Activated CD4-positive, alpha-beta T cell treated with anti-CD3 and anti-CD28 coated beads for 1 hour (primary cell): ENCODE data around the gene CMKLR1.

Experiments used
- DNase-seq: peaks from one replicate; pipeline ENCODE4 v3.0.0-alpha.2; 2020

Gene CMKLR1

DNA sequence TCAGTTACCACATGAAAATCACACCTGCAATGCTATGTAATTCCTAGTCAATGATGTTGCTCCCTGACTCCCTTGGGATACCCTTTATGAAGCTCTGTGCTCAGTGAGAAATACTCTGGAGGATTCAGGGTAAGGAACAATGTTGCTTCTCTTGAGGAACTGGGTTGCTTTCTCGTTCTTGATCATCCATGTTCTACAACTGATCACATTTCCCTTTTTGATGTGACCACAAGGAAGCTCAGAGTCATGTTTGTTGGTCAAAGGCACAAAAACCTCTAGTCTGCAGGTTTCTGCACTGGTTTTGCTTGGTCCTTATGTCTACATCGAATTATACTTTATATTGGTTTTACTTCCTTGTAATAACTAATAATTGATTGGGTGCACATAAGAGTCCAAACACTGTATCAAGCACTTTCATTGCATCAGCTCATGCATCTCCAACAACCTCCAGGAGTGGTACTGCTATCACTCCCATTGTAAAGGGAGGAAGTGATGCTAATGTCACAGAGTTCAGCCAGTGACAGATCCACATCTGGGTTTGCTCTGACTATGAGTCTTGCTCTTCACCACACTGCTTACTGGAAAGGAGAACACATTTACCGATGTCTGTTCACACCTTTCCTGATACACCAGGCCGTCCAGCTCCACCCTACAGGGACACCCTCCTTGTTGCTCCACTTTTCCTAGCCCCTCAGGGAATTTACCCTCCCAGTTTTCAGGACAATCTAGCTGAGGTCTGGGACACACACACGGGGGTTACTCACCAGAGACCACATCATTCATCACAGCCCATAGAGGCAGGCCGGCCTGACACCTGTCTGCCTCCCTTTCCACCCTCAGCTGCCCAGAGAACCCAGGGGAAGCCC is 41.0 kb downstream of the CMKLR1 start:
- DNase-seq = no peak

DNA sequence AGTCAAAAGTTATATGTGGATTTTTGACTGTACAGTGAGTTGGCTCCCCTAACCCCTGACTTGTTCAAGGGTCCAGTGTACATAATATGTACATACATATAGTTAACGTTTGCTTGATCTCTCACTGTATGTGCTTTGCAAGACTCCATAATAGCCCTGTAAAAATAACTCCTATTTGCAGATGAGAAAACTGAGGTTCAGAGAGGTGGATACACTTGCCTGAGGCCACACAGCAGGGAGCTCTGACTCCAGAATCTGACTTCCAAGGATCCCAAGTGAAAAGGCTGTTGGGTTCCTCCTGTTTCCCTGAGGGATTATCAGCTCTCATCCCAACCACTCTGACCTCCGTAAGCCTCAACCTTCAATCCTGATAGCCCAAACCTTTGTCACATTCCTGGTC is 41.7 kb downstream of the CMKLR1 start:
- DNase-seq = no peak

DNA sequence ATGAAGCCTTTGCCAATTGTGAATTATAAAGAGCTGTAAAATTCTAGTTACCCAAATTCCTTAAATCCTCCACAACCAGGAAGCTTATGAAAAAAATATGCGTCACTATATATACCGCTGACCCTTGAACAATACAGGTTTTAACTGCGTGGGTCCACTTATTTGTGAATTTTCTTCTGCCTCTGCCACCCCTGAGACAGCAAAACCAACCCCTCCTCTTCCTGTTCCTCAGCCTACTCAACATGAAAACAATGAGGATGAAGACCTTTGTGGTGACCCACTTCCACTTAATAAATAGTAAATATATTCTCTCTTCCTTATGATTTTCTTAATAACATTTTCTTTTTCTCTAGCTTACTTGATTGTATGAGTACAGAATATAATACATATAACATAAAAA is 42.2 kb downstream of the CMKLR1 start:
- DNase-seq = no peak

DNA sequence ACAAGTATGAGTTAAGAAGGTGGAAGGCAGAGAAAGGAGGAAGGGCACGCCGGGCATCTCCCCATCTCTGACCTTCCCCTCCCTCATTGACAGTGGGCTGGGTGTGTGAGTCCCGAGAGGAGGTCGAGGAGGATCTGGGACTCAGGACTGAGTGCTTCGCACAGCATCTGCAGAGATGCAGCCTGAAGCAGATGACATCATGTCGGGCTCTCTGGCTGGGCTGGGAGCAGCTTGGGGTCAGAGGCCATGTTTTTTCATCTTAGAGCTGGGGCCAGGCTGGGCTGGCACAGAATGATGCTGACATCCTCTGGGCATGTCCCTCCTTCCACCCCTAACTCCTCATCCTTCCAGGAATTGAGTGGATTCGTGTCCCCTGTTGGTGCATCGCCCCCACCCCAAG is 43.5 kb downstream of the CMKLR1 start:
- no peak for DNase-seq

DNA sequence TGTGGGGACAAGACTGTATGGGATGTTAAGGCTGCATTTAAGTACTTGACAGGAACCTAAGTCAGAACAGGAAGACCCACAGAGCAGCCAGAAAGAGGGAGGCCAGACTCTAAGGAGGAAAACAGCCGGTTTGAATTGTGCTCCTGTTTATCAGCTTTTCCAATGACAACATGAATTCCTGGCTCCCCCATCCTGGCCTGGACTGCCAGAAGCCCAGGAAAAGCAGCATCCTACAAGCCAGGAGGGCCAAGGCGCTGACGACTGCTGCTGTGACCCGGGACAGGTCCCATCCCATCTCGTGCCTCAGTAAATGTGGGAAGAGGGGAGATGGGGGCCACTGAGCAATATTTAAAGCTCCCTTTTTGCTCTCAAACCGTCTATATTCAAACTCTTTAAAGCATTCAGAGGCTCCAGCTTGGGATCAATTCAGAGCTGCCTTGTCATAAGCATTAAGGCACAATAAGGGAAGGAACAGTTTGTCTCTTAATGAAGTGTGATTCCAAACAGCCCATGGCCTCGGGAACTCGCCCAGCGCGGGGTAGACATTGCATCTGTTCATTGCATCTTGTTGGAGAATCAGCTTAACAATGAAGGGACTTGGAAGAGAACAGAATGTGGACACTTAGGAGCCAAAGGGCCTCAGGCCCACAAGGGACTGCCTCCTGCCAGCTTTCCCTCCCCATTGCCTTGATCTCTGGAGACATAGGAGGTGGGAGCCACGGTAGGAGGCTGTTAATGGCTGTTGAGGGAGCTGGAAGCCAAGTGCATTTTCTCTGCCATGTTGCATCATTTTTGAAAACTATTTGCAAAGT is 49.6 kb downstream of the CMKLR1 start:
- DNase-seq = no peak

DNA sequence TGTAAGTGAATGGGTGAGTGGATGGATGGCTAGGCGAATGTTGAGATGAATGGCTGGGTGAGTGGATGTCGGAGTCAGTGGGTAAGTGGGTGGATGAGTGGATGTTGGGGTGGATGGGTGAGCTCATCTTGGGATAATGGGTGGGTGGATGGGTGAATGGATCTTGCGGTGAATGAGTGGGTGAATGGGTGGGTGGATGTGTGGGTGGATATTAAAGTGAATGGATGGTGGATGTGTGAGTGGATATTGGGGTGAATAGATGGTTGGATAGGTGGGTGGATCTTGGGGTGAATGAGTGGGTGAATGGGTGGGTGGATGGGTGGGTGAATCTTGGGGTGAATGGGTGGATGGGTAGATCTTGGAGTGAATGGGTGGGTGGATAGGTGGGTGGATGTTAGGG is 51.9 kb downstream of the CMKLR1 start:
- DNase-seq = no peak

DNA sequence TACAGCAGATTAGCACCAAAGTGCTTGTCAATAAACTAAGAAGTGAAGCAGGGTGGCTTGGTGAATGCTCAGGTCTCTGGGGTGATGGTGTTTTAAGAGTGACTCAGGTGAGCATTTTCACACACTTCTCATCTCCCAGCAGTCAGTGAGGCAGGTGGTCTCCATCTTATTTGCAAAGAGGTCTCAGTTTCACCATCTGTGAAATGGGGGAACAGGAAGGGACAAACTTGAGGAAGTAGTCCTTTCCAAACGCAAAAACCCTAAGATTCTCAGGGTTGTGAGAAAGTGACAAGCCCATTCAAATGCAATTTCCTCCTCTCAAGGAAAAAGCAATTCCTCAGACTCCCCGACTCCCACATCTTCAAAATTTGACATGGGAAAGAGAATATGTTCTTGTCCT is 54.1 kb downstream of the CMKLR1 start:
- DNase-seq = no peak

DNA sequence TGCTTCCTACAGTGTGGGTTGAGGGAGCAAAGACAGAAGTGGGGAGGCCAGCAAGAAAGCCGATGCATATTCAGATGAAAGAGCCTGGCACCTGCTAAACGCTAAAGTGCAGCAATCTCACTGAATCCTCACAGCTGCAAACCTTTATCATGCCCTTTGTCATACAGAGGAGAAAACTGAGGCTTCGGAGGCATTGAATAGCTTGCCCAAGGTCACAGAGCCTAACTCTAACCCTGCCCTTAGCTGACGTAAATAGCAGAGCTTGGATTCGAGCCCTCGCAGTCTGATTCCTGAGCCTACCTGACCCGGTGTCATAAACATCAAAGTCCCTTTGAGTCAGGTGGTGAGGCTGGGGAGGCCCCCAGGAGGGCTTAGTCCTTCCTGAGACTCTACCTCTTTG is 54.9 kb downstream of the CMKLR1 start:
- DNase-seq = no peak

DNA sequence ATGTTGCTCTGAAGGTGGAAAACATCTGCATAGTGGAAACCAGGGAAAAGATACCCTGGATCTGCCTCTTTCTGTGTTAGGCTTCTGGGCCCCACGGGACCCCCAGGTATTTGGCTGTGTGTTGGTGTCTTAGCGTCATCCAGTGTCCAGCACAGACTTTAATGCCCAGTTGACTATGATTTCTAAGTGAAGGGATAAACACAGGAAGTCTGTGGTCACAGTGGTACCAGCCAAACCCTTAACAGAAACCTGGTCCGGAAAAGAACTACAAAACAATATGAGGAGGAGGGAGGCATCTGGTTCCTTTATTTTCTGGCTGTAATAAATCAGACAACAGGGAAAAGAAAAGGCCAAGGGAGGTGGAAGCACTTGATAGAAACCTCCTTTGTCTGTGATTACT is 56.4 kb downstream of the CMKLR1 start:
- no peak for DNase-seq

DNA sequence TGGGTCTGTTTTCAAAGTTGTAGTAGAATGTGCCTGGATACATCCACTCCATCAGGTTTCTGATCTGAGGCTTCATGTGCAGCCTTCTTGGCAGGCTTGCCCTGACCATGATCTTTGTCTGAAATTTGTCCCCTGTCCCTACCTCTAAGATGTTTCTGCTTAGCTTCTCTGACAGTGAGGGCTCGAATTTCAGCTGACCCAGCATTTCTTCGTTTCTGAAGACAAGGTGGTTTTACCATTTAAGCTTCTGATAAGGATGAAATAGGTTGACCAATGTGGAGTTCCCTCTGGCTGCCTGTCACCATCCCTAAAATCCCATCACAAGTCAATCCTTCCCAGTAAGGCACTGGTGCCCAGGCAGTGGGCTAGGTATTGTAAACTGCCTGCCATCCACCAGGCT is 57.0 kb downstream of the CMKLR1 start:
- no peak for DNase-seq

DNA sequence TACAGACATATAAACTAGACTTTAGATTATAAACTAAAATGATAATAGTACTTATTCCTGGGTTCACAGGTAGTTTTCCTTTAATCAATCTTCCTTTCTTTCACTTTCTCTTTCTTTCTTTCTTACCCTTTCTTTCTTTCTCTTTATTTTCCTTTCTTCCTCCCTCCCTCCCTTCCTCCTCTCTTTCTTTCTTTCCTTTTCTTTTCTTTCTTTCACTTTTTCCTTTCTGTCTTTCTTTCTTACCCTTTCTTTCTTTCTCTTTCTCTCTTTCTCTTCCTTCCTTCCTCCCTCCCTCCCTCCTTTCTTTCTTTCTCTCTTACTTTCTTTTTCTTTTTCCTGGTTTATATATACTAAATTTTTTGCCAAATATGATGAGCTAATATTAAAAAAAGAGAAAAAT is 61.5 kb downstream of the CMKLR1 start:
- no peak for DNase-seq

DNA sequence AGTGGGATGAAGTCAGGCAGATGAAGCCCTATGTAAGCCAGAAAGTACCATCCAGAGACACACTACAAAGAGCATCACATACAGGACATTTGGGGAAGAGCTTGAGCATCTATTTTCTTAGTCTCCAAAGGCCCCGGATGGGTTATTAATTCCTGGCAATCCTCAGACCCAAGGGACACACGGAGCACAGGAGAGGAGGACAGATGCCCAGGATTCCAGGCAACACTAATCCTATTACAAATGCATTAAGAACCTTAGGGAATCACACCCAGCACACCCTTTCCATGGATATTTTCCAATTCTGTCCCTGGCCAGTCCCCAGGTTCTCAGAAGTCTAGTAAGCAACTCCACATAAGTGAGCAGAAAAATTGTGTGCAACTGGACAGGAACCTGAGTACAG is 65.9 kb downstream of the CMKLR1 start:
- DNase-seq = no peak

DNA sequence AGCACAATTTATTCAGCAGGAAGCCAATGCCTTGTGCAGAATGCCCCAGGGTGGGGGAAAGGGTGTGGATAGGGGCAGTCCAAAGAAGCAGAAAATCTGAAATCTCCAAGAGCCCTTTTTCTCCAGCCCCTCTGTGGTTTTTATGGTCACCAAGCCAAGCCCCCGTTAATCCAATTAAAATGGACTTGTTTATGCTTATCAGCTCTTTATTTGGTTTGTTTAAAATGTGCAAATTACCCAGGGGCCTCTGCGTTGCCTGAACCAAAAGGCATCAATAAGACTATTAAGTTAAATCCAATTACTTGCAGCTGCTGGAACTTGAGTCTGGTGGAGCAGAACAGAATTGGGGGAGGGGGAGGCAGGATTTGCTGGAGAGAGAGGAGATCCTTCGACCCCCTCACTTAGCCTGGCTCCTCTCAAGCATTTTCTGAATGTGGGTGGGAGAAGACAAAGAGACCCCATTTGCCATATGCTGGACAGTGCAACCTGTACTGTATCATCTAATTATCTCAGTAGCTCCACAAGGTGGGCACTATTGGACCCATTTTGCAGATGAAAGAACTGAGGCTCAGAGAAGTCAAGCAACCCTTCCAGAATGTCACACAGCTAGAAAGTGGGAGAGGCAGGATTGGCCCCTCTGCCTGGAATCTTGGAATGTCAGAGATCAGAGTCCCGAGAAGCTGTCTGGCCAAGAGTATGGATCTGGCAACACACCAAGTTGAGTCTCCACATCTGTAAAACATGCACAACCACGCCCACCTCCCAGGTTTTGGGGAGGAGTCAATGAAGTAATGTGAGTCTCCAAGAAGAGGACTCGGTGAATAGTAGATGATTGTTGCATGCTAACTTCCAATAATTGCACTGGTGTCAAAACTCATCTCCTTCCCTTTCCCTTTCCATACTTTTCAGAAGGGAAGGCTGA is 66.9 kb downstream of the CMKLR1 start:
- no peak for DNase-seq

DNA sequence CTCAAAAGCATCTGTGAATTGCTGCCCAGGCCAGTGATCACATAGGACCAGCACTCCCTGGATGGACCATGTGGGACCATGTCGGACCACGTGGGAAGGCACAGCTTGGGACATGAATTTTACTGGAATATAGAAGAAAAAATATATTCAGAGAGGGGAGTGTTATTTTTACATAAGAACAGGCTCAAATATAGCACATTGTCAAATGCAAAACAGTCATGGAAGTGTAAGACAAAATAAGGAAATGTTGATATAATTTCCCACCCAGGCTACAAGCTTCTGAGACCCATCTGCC is 68.3 kb downstream of the CMKLR1 start:
- no peak for DNase-seq

DNA sequence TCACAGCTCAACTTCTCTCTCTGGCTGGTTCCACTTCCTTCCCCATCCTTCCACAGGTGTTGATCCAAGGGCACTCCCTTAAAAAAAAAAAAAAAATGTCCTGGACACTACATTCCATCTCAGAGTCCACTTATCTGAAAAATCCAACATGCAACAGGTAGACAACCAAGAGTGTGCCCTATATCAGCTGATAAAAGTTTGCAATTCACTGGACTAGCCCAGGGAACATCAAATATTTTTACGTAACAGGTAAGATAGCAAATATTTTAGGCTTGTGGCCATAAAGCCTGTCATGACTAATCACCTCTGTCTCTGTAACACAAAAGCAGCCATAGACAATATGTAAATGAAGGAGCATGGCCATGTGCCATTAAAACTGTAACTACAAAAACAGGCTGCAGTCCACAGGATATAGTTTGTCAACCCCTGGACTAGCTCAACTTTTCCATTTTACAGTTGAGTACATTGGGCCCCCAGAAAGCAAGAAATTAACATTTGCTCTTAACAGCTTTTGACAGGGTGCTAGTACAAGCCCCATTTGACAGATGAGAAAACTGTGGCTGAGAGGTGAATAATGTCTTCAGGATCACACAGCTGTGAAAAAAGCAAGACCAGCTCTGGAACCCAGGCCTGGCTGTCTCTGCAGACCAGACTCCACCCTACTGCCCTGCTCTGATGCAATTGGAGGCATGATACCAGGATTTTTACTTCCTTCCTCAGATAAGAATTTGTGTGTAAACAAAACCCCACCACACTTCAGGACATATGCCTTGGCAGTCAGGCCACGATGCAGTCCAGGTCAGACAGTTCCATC is 68.9 kb downstream of the CMKLR1 start:
- DNase-seq = no peak

DNA sequence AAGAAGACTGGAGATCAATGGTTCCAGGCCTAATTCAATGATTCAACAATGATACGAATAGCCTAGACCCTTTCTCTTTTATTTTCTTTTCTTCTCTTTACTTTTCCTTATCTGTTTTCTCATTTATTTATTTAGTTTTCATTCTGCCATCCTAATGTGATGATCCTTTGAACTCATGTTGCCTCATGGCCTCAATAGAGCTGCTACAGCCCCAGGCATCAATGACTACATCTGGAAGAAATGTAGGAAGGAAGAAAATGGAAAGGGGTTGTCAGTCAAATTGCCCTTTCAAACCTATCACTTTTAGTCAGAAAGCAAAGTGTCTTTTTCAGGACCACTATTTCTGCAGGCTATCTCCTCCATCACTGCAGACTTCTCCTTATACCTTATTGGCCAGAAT is 69.9 kb downstream of the CMKLR1 start:
- DNase-seq = no peak

DNA sequence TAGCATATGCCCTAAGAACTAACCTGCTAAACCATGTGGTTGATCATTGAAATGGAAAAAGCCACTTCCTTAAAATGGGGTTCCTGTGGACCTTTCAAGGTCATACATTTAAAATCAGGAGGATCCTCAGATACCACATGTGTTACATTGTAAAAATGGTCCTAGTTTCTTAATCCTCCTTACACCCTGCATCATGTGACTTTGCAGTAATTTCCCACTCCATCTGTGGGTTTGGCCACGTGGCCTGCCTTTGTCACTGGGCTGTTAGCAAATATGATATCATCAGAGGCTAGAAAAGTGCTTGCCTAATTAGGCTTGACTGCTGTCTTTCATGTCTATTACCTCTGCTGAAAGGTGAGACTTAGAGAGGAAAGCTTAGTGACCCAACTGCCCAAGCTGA is 70.7 kb downstream of the CMKLR1 start:
- no peak for DNase-seq

DNA sequence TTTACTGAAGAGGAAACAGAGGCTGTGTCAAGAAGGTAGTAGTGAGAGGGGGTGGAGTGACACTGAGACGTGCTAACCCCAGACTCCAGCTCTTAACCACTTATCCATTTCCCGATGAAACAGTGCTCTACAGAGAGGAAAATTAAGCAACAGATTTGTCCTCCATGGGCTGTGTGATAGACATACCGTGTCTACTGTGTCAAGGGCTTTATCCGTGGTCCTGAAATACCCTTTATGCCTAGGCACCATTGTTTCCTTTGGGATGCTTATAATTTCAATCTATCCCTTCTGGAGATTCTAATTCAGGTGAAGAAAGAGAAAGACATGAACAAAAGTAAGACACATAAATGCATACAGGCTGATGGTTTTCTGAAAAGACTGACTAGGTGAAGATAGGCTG is 71.7 kb downstream of the CMKLR1 start:
- no peak for DNase-seq

DNA sequence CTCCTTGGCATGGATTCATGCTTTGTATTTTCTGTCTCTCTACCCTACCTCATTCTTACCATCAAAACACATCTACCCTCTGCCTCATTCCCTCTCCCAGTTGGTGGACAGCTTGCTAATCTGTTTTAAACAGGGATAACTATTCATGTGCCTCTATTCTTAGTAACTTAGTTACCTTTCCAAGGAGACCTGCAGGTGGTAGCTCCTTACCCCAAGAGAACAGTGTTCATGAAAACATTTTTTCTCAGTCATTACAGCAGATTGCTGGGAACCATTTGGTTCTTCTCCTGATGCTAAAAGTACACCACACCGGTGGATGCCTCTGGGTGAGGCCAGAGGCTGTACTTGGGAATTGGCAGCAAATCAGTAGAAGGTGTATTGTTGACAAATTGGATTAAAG is 73.0 kb downstream of the CMKLR1 start:
- DNase-seq = no peak

DNA sequence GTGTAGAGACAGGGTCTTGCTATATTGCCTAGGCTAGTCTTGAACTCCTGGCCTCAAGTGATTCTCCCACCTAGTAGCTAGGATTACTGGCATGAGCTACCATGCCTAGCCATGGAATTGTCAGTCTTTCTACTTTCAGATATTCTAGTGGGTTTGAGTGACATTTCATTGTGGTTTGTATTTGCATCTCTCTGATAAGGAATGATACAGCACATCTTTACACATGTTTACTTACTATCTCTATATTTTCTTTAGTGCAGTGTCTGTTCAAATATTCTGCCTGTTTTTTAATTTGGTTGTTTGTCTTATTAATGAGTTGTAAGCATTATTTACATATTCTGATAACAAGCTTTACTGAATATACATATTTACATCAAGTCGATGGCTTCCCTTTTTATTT is 73.6 kb downstream of the CMKLR1 start:
- no peak for DNase-seq

DNA sequence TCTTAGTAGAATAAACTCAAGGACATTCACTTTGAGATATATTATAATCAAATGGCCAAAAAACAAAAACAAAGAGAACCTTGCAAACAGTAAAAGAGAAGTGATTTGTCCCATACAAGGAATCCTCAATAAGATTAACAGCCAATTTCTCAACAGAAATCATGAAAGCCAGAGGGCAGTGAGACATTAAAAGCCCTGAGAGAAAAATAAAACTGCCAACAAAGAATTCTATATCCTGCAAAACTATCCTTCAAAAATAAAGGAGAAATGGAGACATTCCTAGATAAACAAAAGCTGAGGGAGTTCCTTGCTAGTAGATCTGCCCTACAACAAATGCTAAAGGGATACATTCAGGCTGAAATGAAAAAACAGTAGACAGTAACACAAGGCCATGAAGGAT is 78.1 kb downstream of the CMKLR1 start:
- DNase-seq = no peak

DNA sequence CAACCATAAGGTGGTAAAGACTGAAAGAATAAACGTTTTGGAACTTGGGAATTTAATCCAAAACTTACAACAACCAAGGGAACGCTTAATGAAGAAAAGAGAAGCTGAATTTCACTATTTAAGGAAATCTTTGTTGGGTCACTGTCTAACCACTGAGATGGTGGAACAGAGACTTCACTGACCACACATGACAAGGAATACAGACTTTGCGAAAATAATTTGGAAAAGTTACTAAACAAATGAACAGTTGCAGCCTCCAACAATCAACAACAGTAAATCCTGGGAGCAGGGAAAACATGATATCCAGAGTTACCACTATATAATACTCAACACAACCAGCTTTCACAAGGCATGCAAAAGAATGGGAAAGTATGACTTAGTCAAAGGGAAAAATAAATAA is 79.1 kb downstream of the CMKLR1 start:
- DNase-seq = no peak
